Measurements from ENCODE around the gene DNAJC13. TPM values are rescaled to one million over a fixed set of nuclear protein-coding genes. Genes with fewer than 3 reads are reported as not detected.
"Not testable (repeated sequence)": the region's sequence is repeated elsewhere in the genome, so short reads cannot be mapped to it uniquely, and the experiment has no call there.

Gene DNAJC13
- total and polyA plus RNA-seq, 7 donors, result 9.0 to 55.9 (median 33.2) TPM

DNA sequence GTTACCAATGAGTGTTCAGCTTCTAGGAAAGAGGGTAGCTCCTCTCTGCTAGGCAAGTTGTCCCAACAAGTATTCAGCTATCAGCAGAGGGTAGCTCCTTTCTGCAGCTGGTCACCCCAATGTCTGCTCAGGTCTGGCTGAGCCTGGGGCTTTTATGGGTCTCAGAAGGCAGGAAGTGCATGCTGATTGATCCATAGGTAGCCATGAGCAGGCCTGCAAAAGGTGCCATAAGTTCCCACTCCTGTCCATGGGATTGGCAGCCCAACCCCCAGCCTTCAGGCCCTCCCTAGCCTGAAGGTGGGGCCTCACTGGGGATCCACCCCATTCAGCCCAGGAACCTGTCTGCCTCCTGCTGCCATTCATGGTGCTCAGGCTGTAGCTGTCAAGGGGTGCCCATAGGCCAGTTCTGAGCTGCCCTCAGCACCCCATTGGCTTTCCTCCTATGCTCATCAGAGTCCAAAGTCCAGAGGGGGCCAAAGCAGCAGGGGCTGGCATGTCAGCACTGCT is 34.6 kb upstream of the DNAJC13 start:
- Histone ChIP-seq H3K4me1 (no peaks in the 10 kb centered on the region), H3K27ac (no peak overlapping the region), H3K4me3 (no peak overlapping the region), H3K36me3 (no peaks in the 10 kb centered on the region), H3K27me3 (no peaks in the 10 kb centered on the region), H3K9me3 (no peaks in the 10 kb centered on the region)
- no peak for DNase-seq
- intact Hi-C loops (cut with DNase I), result no loop called here
- no peak for TF ChIP-seq POLR2AphosphoS5 (IDR thresholded peaks at IDR 0.05)
- no peak for TF ChIP-seq EP300 (IDR thresholded peaks at IDR 0.05)
- no peak for TF ChIP-seq POLR2A (IDR thresholded peaks at IDR 0.05)
- TF ChIP-seq, protein P1, sequence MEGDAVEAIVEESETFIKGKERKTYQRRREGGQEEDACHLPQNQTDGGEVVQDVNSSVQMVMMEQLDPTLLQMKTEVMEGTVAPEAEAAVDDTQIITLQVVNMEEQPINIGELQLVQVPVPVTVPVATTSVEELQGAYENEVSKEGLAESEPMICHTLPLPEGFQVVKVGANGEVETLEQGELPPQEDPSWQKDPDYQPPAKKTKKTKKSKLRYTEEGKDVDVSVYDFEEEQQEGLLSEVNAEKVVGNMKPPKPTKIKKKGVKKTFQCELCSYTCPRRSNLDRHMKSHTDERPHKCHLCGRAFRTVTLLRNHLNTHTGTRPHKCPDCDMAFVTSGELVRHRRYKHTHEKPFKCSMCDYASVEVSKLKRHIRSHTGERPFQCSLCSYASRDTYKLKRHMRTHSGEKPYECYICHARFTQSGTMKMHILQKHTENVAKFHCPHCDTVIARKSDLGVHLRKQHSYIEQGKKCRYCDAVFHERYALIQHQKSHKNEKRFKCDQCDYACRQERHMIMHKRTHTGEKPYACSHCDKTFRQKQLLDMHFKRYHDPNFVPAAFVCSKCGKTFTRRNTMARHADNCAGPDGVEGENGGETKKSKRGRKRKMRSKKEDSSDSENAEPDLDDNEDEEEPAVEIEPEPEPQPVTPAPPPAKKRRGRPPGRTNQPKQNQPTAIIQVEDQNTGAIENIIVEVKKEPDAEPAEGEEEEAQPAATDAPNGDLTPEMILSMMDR (IDR thresholded peaks at IDR 0.05), result no peak

DNA sequence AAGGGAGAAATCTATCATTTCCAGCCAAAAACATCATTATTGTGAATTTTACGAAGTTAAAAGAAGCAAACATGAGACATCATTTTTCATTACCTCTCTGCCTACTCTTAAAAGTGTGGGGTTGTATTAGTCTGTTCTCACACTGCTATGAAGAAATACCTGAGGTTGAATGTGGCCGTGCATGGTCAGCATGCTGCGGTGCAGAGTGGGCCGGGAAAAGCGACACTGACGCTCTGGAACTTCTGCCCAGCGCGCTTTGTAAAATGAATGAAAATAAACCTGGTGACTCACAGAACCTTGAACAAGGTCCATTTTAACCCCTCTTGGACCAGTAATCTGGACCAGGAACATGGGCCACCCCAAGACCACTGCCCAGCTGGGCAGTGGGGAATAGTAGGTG is 31.0 kb upstream of the DNAJC13 start:
- Histone ChIP-seq H3K4me3 (no peak overlapping the region), H3K9me3 (no peaks in the 10 kb centered on the region), H3K4me1 (no peaks in the 10 kb centered on the region), H3K27me3 (no peaks in the 10 kb centered on the region), H3K27ac (no peak overlapping the region), H3K36me3 (no peaks in the 10 kb centered on the region)
- no peak for TF ChIP-seq POLR2AphosphoS5 (IDR thresholded peaks at IDR 0.05)
- TF ChIP-seq EP300 (IDR thresholded peaks at IDR 0.05), result no peak
- TF ChIP-seq, protein P1 (IDR thresholded peaks at IDR 0.05), result no peak
- TF ChIP-seq POLR2A (IDR thresholded peaks at IDR 0.05), result no peak
- WGBS, 2 donors, result 93% methylated on average over 8 of the region's 8 CpGs
- DNase-seq, result no peak
- intact Hi-C loops (cut with DNase I), result no loop called here

DNA sequence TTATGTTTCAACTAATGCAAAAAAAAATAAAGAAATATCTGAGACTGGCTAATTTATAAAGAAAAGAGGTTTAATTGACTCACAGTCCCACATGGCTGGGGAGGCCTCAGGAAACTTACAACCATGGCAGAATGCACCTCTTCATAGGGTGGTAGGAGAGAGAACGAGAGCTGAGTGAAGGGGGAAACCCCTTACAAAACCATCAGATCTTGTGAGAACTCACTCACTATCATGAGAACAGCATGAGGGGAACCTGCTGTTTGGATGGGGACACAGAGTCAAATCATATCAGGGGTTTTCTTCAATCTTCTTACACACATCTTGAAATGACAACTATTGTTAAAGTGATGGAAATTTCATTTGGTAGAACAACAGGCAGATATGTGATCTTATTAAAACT is 24.6 kb upstream of the DNAJC13 start:
- H3K27ac ChIP-seq; H3K27me3 ChIP-seq; H3K36me3 ChIP-seq; DNase-seq; intact Hi-C loops (cut with DNase I); H3K4me3 ChIP-seq; H3K9me3 ChIP-seq; H3K4me1 ChIP-seq: not testable (repeated sequence)
- 62 to 85% methylated on average over 1 of the region's 1 CpG for WGBS, 2 donors

DNA sequence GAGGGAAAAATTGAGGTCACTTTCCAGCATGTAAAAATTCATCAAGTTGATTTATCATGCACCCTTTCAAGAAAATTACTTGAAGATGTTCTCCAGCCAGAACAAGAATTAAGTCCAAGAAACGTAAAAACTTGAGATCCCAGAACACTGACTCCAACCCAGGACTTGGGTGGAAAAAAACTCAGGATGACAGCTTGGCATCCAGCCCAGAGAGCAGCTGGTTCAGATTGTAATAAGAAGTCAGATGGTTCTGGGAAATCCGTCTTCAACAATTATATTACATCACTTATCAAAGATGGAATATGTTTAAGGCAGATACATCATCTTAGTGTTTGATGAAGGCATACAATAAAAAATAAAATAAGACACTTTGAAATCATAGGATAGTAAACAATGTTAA is 23.0 kb upstream of the DNAJC13 start:
- intact Hi-C loops (cut with DNase I), result no loop called here
- Histone ChIP-seq H3K9me3 (no peaks in the 10 kb centered on the region), H3K4me3 (no peak overlapping the region), H3K27me3 (no peaks in the 10 kb centered on the region), H3K27ac (no peak overlapping the region), H3K36me3 (no peaks in the 10 kb centered on the region), H3K4me1 (no peaks in the 10 kb centered on the region)
- TF ChIP-seq, protein P1 (IDR thresholded peaks at IDR 0.05), result no peak
- no peak for TF ChIP-seq POLR2A (IDR thresholded peaks at IDR 0.05)
- no peak for TF ChIP-seq EP300 (IDR thresholded peaks at IDR 0.05)
- no peak for TF ChIP-seq POLR2AphosphoS5 (IDR thresholded peaks at IDR 0.05)
- DNase-seq, result no peak
- 38 to 43% methylated on average over 2 of the region's 2 CpGs for WGBS, 2 donors

DNA sequence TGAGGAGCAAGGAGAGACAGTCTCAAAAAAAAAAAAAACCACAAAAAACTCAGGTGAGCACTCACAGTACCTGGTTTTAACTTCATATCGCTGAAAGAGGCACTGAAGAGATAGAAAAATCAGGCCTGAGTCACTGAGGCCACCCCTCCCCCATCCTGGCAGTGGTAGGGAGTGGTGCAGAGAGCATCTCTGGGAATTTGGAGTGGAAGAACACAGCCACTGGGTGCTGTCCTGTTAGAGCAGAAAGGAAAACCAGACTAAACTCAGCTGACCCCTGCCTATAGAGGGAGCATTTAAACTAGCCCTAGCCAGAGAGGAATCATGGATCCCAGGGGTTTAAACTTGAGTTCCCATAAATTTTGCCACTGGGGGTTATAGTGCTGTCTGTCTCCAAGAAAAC is 22.2 kb upstream of the DNAJC13 start:
- Histone ChIP-seq H3K4me1 (no peaks in the 10 kb centered on the region), H3K4me3 (no peak overlapping the region), H3K27me3 (no peaks in the 10 kb centered on the region), H3K9me3 (no peaks in the 10 kb centered on the region), H3K36me3 (no peaks in the 10 kb centered on the region), H3K27ac (no peak overlapping the region)
- 91 to 93% methylated on average over 1 of the region's 1 CpG for WGBS, 2 donors
- no peak for DNase-seq
- TF ChIP-seq POLR2A (IDR thresholded peaks at IDR 0.05), result no peak
- no peak for TF ChIP-seq POLR2AphosphoS5 (IDR thresholded peaks at IDR 0.05)
- no peak for TF ChIP-seq EP300 (IDR thresholded peaks at IDR 0.05)
- TF ChIP-seq, protein P1 (IDR thresholded peaks at IDR 0.05), result no peak
- intact Hi-C loops (cut with DNase I), result loop anchor here (5.0 kb wide), 1 partner anchor 43 kb away; no protein-coding TSS in a partner anchor

Measured in sigmoid colon (tissue), 7 donors.